ENCODE data around the gene GRID1. TPM values are rescaled to one million over a fixed set of nuclear protein-coding genes. Genes with fewer than 3 reads are reported as not detected.

GRID1 gene
- polyA plus RNA-seq, 1 of the 3 experiments (the other 2 are of a cell fraction), result 0.13 TPM

- ChIA-PET CTCF (no interaction called here), POLR2A (no interaction called here)
- Histone ChIP-seq H2AFZ (ENCODE audit: low read depth) (no peak overlapping the region), H3K79me2 (ENCODE audit: insufficient read depth) (no peaks in the 10 kb centered on the region), H3F3A (replicated peaks; ENCODE audit: insufficient read depth) (no peaks in the 10 kb centered on the region), H3K36me3 (replicated peaks in 1 of 2; ENCODE audit: control insufficient read depth in 1 of 2, insufficient read depth in 2 of 2, low read length in 1 of 2) (no peaks in the 10 kb centered on the region), H3K27ac (ENCODE audit: low read depth in 2 of 2, low read length in 1 of 2) (no peak overlapping the region), H3K4me1 (ENCODE audit: control insufficient read depth in 1 of 2, insufficient read depth in 2 of 2, low read depth in 1 of 2, low read length in 1 of 2) (no peaks in the 10 kb centered on the region), H3K9me2 (no peaks in the 10 kb centered on the region), H3K27me3 (ENCODE audit: insufficient read depth) (no peaks in the 10 kb centered on the region), H3K4me2 (no peak overlapping the region), H3K4me3 (ENCODE audit: low read depth in 2 of 2, low read length in 1 of 2) (no peak overlapping the region), H4K20me1 (ENCODE audit: insufficient read depth) (no peaks in the 10 kb centered on the region), H3K9ac (no peak overlapping the region), H3K9me3 (no peaks in the 10 kb centered on the region)
- no peak for DNase-seq
- no peak for TF ChIP-seq FOXM1 (IDR thresholded peaks at IDR 0.05; ENCODE audit: low read depth)
- TF ChIP-seq TAF1 (IDR thresholded peaks at IDR 0.05; ENCODE audit: borderline replicate concordance, low read depth, low read length), result no peak
- TF ChIP-seq FOSL2 (IDR thresholded peaks at IDR 0.05; ENCODE audit: borderline replicate concordance, low read depth), result no peak
- TF ChIP-seq SIN3A (IDR thresholded peaks at IDR 0.05; ENCODE audit: borderline replicate concordance, low read depth, low read length), result no peak
- TF ChIP-seq MXI1 (IDR thresholded peaks at IDR 0.05; ENCODE audit: low read depth, low read length), result no peak
- no peak for TF ChIP-seq RAD21 (IDR thresholded peaks at IDR 0.05; ENCODE audit: low read length)
- TF ChIP-seq EP300 (IDR thresholded peaks at IDR 0.05; ENCODE audit: borderline replicate concordance in 1 of 2, low read depth in 1 of 2, low read length in 1 of 2), result no peak
- TF ChIP-seq NFIC (IDR thresholded peaks at IDR 0.05; ENCODE audit: borderline replicate concordance), result no peak
- 30% methylated on average over 6 of the region's 6 CpGs for WGBS (ENCODE audit: low lambda C conversion rate)
Observed at GRCh38 chr10:85666987-85667386, 699.6 kb downstream of the GRID1 start.

GRCh38 chr10:85666102-85666501 lies 700.5 kb downstream of the GRID1 start:
- Histone ChIP-seq H3K36me3 (replicated peaks in 1 of 2; ENCODE audit: control insufficient read depth in 1 of 2, insufficient read depth in 2 of 2, low read length in 1 of 2) (no peaks in the 10 kb centered on the region), H4K20me1 (ENCODE audit: insufficient read depth) (no peaks in the 10 kb centered on the region), H3K79me2 (ENCODE audit: insufficient read depth) (no peaks in the 10 kb centered on the region), H3F3A (replicated peaks; ENCODE audit: insufficient read depth) (no peaks in the 10 kb centered on the region), H2AFZ (ENCODE audit: low read depth) (no peak overlapping the region), H3K4me1 (ENCODE audit: control insufficient read depth in 1 of 2, insufficient read depth in 2 of 2, low read depth in 1 of 2, low read length in 1 of 2) (no peaks in the 10 kb centered on the region), H3K27me3 (ENCODE audit: insufficient read depth) (no peaks in the 10 kb centered on the region), H3K27ac (ENCODE audit: low read depth in 2 of 2, low read length in 1 of 2) (no peak overlapping the region), H3K4me3 (ENCODE audit: low read depth in 2 of 2, low read length in 1 of 2) (no peak overlapping the region), H3K9me3 (no peaks in the 10 kb centered on the region), H3K4me2 (no peak overlapping the region), H3K9ac (no peak overlapping the region), H3K9me2 (no peaks in the 10 kb centered on the region)
- WGBS (ENCODE audit: low lambda C conversion rate), result 52% methylated on average over 2 of the region's 2 CpGs
- no peak for TF ChIP-seq TEAD4 (IDR thresholded peaks at IDR 0.05; ENCODE audit: borderline replicate concordance, insufficient read depth)
- no peak for TF ChIP-seq CTCF (IDR thresholded peaks at IDR 0.05)
- no peak for TF ChIP-seq MAX (IDR thresholded peaks at IDR 0.05; ENCODE audit: low read depth)
- ChIA-PET POLR2A (no interaction called here), CTCF (no interaction called here)
- DNase-seq, result no peak
